PC-9 (cell line): ENCODE data around the gene BICC1. TPM values are rescaled to one million over a fixed set of nuclear protein-coding genes. Genes with fewer than 3 reads are reported as not detected.

Experiments
- BruUV-seq: library from RNA; stranded (reverse); fragments of 400-500 nt; replicated peaks from 2 replicates; lab custom pipeline; 2021; lab: Mats Ljungman, UMichigan
- CTCF ChIA-PET: fragments of 300-600 bp; sonication (Branson Sonifier 250); formaldehyde crosslinking; loops from one replicate; lab custom pipeline; 2022; ENCODE audit warnings: antibody characterized with exemption; lab: Charles Lee
- POLR2A ChIA-PET: fragments of 300-600 bp; sonication (Branson Sonifier 250); formaldehyde crosslinking; loops from one replicate; lab custom pipeline; 2022; ENCODE audit warnings: antibody characterized with exemption; ENCODE audit not compliant: unreplicated experiment; lab: Charles Lee
- DNase-seq, 2 experiments: peaks; one replicate each; pipeline versions ENCODE4 v3.0.0 to v3.0.0-alpha.2; 2015 to 2022; ENCODE audit warnings: mixed read lengths in 1 of 2
- H2AFZ ChIP-seq: fragments of 200-600 bp; sonication (generic); 2 replicates; pipeline ENCODE4 v1.8.1; 2017; ENCODE audit warnings: antibody characterized with exemption
- H3F3A ChIP-seq: fragments of 200-600 bp; sonication (generic); 2 replicates; pipeline ENCODE4 v1.8.1; 2017; ENCODE audit warnings: antibody characterized with exemption, mild to moderate bottlenecking, low read depth; ENCODE audit not compliant: insufficient read depth
- H3K27ac ChIP-seq: fragments of 200-600 bp; sonication (generic); 2 replicates; pipeline ENCODE4 v1.6.1; 2016; ENCODE audit warnings: mixed run types
- H3K27me3 ChIP-seq: fragments of 200-600 bp; sonication (generic); 2 replicates; pipeline ENCODE4 v1.6.1; 2016; ENCODE audit warnings: low read depth, mixed run types; ENCODE audit not compliant: insufficient read depth
- H3K36me3 ChIP-seq: fragments of 200-600 bp; sonication (generic); 2 replicates; pipeline ENCODE4 v1.6.1; 2016; ENCODE audit warnings: low read depth, mixed run types
- H3K4me1 ChIP-seq: fragments of 200-600 bp; sonication (generic); replicated peaks from 2 replicates; pipeline ENCODE4 v1.6.1; 2016; ENCODE audit warnings: mixed run types; ENCODE audit not compliant: insufficient read depth
- H3K4me2 ChIP-seq: fragments of 200-600 bp; sonication (generic); 2 replicates; pipeline ENCODE4 v1.6.1; 2017; ENCODE audit warnings: mixed run types
- H3K4me3 ChIP-seq: fragments of 200-600 bp; sonication (generic); 2 replicates; pipeline ENCODE4 v1.6.1; 2016; ENCODE audit warnings: mixed run types
- H3K79me2 ChIP-seq: fragments of 200-600 bp; sonication (generic); 2 replicates; pipeline ENCODE4 v1.6.1; 2017; ENCODE audit warnings: low read depth, mixed run types
- H3K9me2 ChIP-seq: fragments of 200-600 bp; sonication (generic); 2 replicates; pipeline ENCODE4 v1.8.1; 2017; ENCODE audit warnings: mild to moderate bottlenecking; ENCODE audit not compliant: insufficient read depth
- H3K9me3 ChIP-seq: fragments of 200-600 bp; sonication (generic); 2 replicates; pipeline ENCODE4 v1.8.1; 2016; ENCODE audit warnings: low read depth; ENCODE audit not compliant: insufficient read depth
- H4K20me1 ChIP-seq: fragments of 200-600 bp; sonication (generic); 2 replicates; pipeline ENCODE4 v1.8.1; 2017; ENCODE audit not compliant: insufficient read depth
- EZH2 ChIP-seq: fragments of 200-600 bp; sonication (generic); IDR thresholded peaks from 2 replicates; pipeline ENCODE4 v1.8.0; 2017; ENCODE audit warnings: antibody characterized with exemption, low read depth
- intact Hi-C: fragments of 100-400 bp; cut with micrococcal nuclease; formaldehyde crosslinking; loops from one replicate; pipeline ENCODE4 v1.10.0; 2022; ENCODE audit not compliant: unreplicated experiment
- total RNA-seq: library from RNA; stranded (reverse); gene quantifications from 2 replicates; pipeline ENCODE4 v1.2.3, GENCODE V29; 2021
- TF ChIP-seq, protein P1 (sequence below): fragments of 200-600 bp; sonication (generic); conservative IDR thresholded peaks from 2 replicates; pipeline ENCODE4 v1.6.1; 2017; ENCODE audit warnings: mixed run types, antibody characterized with exemption, mild to moderate bottlenecking, moderate library complexity

BICC1 gene
- total RNA-seq, 1 experiment from 2014 or later = not detected

DNA sequence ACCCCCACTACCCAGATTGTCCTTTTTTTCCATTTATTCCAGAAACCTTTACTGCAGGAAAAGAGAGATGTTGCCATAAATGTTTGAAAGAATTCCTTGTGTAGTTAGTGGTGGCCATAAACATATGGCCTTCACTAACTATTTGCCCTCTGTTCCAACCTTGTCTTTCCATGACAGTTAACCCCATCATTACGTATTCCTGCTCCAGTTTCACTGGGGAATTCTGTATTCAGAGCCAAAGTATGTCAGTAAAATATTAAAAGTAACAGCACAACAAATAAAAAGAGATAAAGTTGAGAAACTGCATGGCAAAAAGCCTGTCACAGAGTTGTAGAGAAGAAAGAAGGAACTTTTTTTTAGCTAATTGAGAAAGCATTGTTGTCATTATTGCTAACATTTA, 261.3 kb downstream of the BICC1 start:
- Histone ChIP-seq H3F3A (no peaks in the 10 kb centered on the region), H3K4me1 (no peaks in the 10 kb centered on the region), H4K20me1 (no peaks in the 10 kb centered on the region; the same call in 1 of the 2 replicates), H3K27ac (no peak overlapping the region), H3K9me2 (no peaks in the 10 kb centered on the region), H2AFZ (no peak overlapping the region), H3K4me2 (no peak overlapping the region), H3K4me3 (no peak overlapping the region), H3K27me3 (no peaks in the 10 kb centered on the region), H3K79me2 (no peaks in the 10 kb centered on the region), H3K9me3 (no peaks in the 10 kb centered on the region), H3K36me3 (no peaks in the 10 kb centered on the region)
- no peak for TF ChIP-seq EZH2
- TF ChIP-seq, protein P1, sequence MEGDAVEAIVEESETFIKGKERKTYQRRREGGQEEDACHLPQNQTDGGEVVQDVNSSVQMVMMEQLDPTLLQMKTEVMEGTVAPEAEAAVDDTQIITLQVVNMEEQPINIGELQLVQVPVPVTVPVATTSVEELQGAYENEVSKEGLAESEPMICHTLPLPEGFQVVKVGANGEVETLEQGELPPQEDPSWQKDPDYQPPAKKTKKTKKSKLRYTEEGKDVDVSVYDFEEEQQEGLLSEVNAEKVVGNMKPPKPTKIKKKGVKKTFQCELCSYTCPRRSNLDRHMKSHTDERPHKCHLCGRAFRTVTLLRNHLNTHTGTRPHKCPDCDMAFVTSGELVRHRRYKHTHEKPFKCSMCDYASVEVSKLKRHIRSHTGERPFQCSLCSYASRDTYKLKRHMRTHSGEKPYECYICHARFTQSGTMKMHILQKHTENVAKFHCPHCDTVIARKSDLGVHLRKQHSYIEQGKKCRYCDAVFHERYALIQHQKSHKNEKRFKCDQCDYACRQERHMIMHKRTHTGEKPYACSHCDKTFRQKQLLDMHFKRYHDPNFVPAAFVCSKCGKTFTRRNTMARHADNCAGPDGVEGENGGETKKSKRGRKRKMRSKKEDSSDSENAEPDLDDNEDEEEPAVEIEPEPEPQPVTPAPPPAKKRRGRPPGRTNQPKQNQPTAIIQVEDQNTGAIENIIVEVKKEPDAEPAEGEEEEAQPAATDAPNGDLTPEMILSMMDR = no peak
- POLR2A ChIA-PET = no interaction called here
- intact Hi-C loops = no loop called here
- DNase-seq = no peak
- no TSS peak for BruUV-seq
- CTCF ChIA-PET = no interaction called here

DNA sequence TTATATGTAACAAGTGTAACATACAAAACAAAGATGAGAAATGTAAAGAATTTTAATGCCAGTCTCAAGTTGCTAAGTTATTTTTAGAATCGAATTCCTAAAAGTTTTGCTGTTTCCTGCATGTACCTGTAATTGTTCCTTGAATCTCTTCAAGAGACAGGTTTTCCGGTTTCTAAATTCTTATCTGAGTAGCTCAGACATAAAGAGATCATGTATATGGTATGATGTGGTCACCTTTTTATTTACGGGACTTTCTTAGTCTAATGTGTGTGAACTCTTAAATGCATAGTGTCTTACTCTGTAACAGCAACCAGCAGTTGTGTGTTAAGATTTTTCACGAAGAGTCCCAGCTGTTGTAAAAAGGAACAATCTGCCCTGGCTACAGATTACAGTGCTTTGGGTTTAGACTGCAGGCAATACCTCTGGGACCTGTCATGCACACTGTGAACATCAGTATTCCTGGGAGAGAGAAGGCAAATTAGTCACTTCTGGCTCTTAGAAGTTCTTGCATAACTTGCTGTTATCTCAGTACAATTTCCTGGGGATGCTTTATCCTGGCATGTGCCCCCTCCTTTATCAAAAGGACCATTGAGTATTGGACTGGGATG, 263.4 kb downstream of the BICC1 start:
- BruUV-seq = no TSS peak
- no peaks in the 10 kb centered on the region for H3K36me3 ChIP-seq
- no peak overlapping the region for H3K27ac ChIP-seq
- no peaks in the 10 kb centered on the region for H3K79me2 ChIP-seq
- ChIA-PET POLR2A (no interaction called here), CTCF (interaction anchor here (0.6 kb wide), 1 partner anchor 460 kb away, joined by 19 read pairs; no protein-coding TSS in a partner anchor)
- intact Hi-C loops = no loop called here
- no peak overlapping the region for H2AFZ ChIP-seq
- no peaks in the 10 kb centered on the region for H3K27me3 ChIP-seq
- no peaks in the 10 kb centered on the region for H3K9me2 ChIP-seq
- no peak overlapping the region for H3K4me3 ChIP-seq
- no peaks in the 10 kb centered on the region for H3K9me3 ChIP-seq
- no peak for DNase-seq
- no peak for TF ChIP-seq EZH2
- TF ChIP-seq, protein P1 = no peak
- no peaks in the 10 kb centered on the region; the same call in 1 of the 2 replicates for H4K20me1 ChIP-seq
- H3F3A ChIP-seq = no peaks in the 10 kb centered on the region
- H3K4me2 ChIP-seq = no peak overlapping the region
- no peaks in the 10 kb centered on the region for H3K4me1 ChIP-seq

DNA sequence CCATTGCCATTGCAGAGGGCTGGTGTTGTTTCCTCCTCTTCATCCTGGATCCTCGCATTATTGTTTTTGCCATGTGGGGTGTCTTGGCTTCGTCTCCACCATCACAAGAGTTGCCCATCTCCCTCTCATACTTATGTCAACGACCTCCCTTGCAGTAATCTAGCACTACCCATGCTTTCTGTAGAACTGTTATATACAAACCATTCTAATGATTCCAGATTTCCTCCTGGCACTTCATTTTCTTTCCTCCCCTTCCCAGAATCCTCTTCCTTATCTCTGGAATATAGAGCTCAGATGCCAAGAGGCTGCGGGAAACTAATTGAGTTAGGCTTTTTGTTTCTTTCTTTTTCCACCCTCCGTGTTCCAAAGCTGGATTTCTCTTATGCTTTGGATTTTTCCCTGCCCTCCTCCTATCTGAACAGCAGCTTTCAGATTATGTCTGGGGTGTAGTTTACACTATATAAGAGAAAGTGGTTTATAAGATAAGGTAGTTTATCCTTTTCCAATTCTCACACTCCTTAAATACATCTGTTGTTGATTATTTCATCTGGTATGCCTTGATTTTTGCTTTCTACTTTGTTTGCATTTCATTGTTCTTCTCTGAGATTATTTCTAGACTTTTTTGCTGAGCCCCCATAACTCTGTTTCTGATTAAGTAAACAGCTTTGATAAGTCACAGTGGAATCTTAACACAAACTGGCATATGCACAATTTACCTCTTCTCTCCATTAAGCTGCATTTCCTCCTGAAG, 264.1 kb downstream of the BICC1 start:
- no peaks in the 10 kb centered on the region for H3K4me1 ChIP-seq
- no peaks in the 10 kb centered on the region for H3K9me3 ChIP-seq
- no peak for TF ChIP-seq EZH2
- TF ChIP-seq, protein P1 = no peak
- no peak for DNase-seq
- CTCF ChIA-PET = interaction anchor here (0.6 kb wide), 1 partner anchor 460 kb away, joined by 19 read pairs; no protein-coding TSS in a partner anchor
- no peak overlapping the region for H3K4me3 ChIP-seq
- no peaks in the 10 kb centered on the region for H3K36me3 ChIP-seq
- no peaks in the 10 kb centered on the region for H4K20me1 ChIP-seq
- intact Hi-C loops = no loop called here
- BruUV-seq = no TSS peak
- no peak overlapping the region for H3K4me2 ChIP-seq
- no peaks in the 10 kb centered on the region for H3F3A ChIP-seq
- no peaks in the 10 kb centered on the region for H3K79me2 ChIP-seq
- no peaks in the 10 kb centered on the region for H3K9me2 ChIP-seq
- H3K27ac ChIP-seq = no peak overlapping the region
- POLR2A ChIA-PET = no interaction called here
- H2AFZ ChIP-seq = no peak overlapping the region
- no peaks in the 10 kb centered on the region for H3K27me3 ChIP-seq
